ENCODE results near the gene OBSL1. TPM values are rescaled to one million over a fixed set of nuclear protein-coding genes. Genes with fewer than 3 reads are reported as not detected.
A peak's percentile ranks its signal among the peaks of the same experiment; 100 is the strongest.

The OBSL1 gene
- polyA plus RNA-seq, 1 donor, result 92.9 TPM

GRCh38 chr2:219597552-219598307 lies 26.4 kb upstream of the OBSL1 start, which contains the start of gene STK11IP:
Gene STK11IP (plus strand): TSS chr2:219597857. CDS start chr2:219598120, 263 bp downstream.
- peak; percentile 98 to 99 for DNase-seq
- peak within 1 kb of the TSS; percentile 67 for H3K4me3 ChIP-seq (ENCODE audit: low read length)
- H3K27ac ChIP-seq (ENCODE audit: low read length), result peak within 1 kb of the TSS; percentile 94
- peaks cover 13% of the 10 kb centered on the region for H3K36me3 ChIP-seq (ENCODE audit: control insufficient read depth, insufficient read depth, low read length)
- H3K4me1 ChIP-seq (ENCODE audit: control insufficient read depth, insufficient read depth, low read length), result peaks cover 14% of the 10 kb centered on the region
- no CpG with 5 or more reads among the region's 57 CpGs for WGBS (ENCODE audit: insufficient coverage, low lambda C conversion rate)
- no peaks in the 10 kb centered on the region for H3K27me3 ChIP-seq (ENCODE audit: control insufficient read depth, insufficient read depth, low read length)
- no peaks in the 10 kb centered on the region for H3K9me3 ChIP-seq (ENCODE audit: control insufficient read depth, low read depth, low read length)

- DNase-seq, result no peak
- Histone ChIP-seq H3K4me3 (ENCODE audit: low read length) (peak overlapping the region; percentile 67), H3K36me3 (ENCODE audit: control insufficient read depth, insufficient read depth, low read length) (peaks cover 6% of the 10 kb centered on the region), H3K4me1 (ENCODE audit: control insufficient read depth, insufficient read depth, low read length) (peaks cover 14% of the 10 kb centered on the region), H3K27me3 (ENCODE audit: control insufficient read depth, insufficient read depth, low read length) (no peaks in the 10 kb centered on the region), H3K9me3 (ENCODE audit: control insufficient read depth, low read depth, low read length) (no peaks in the 10 kb centered on the region), H3K27ac (ENCODE audit: low read length) (peak overlapping the region; percentile 94)
- WGBS (ENCODE audit: insufficient coverage, low lambda C conversion rate), result 17% methylated on average over 6 of the region's 19 CpGs
Observed at GRCh38 chr2:219596954-219597551, 25.7 kb upstream of the OBSL1 start.

GRCh38 chr2:219595256-219595655 lies 23.9 kb upstream of the OBSL1 start:
- Histone ChIP-seq H3K4me1 (ENCODE audit: control insufficient read depth, insufficient read depth, low read length) (peaks cover 14% of the 10 kb centered on the region), H3K9me3 (ENCODE audit: control insufficient read depth, low read depth, low read length) (no peaks in the 10 kb centered on the region), H3K27ac (ENCODE audit: low read length) (peak overlapping the region; percentile 67), H3K4me3 (ENCODE audit: low read length) (no peak overlapping the region), H3K36me3 (ENCODE audit: control insufficient read depth, insufficient read depth, low read length) (no peaks in the 10 kb centered on the region), H3K27me3 (ENCODE audit: control insufficient read depth, insufficient read depth, low read length) (no peaks in the 10 kb centered on the region)
- DNase-seq, result peak; percentile 26 to 67
- WGBS (ENCODE audit: insufficient coverage, low lambda C conversion rate), result 0% methylated on average over 1 of the region's 3 CpGs

GRCh38 chr2:219593154-219593553 lies 21.8 kb upstream of the OBSL1 start:
- Histone ChIP-seq H3K27ac (ENCODE audit: low read length) (no peak overlapping the region), H3K4me1 (ENCODE audit: control insufficient read depth, insufficient read depth, low read length) (peaks cover 14% of the 10 kb centered on the region), H3K27me3 (ENCODE audit: control insufficient read depth, insufficient read depth, low read length) (no peaks in the 10 kb centered on the region), H3K36me3 (ENCODE audit: control insufficient read depth, insufficient read depth, low read length) (no peaks in the 10 kb centered on the region), H3K4me3 (ENCODE audit: low read length) (no peak overlapping the region), H3K9me3 (ENCODE audit: control insufficient read depth, low read depth, low read length) (no peaks in the 10 kb centered on the region)
- no CpG with 5 or more reads among the region's 2 CpGs for WGBS (ENCODE audit: insufficient coverage, low lambda C conversion rate)
- DNase-seq, result no peak

GRCh38 chr2:219592736-219593135 lies 21.4 kb upstream of the OBSL1 start:
- H3K36me3 ChIP-seq (ENCODE audit: control insufficient read depth, insufficient read depth, low read length), result no peaks in the 10 kb centered on the region
- DNase-seq, result no peak
- WGBS (ENCODE audit: insufficient coverage, low lambda C conversion rate), result 77% methylated on average over 3 of the region's 6 CpGs

GRCh38 chr2:219591091-219591490 lies 19.8 kb upstream of the OBSL1 start:
- no peak for DNase-seq
- no CpG with 5 or more reads among the region's 4 CpGs for WGBS (ENCODE audit: insufficient coverage, low lambda C conversion rate)
- Histone ChIP-seq H3K27ac (ENCODE audit: low read length) (no peak overlapping the region), H3K36me3 (ENCODE audit: control insufficient read depth, insufficient read depth, low read length) (no peaks in the 10 kb centered on the region), H3K27me3 (ENCODE audit: control insufficient read depth, insufficient read depth, low read length) (no peaks in the 10 kb centered on the region), H3K9me3 (ENCODE audit: control insufficient read depth, low read depth, low read length) (no peaks in the 10 kb centered on the region), H3K4me1 (ENCODE audit: control insufficient read depth, insufficient read depth, low read length) (peaks cover 8% of the 10 kb centered on the region), H3K4me3 (ENCODE audit: low read length) (no peak overlapping the region)

More at GRCh38 chr2:219592736-219593135, 21.4 kb upstream of the OBSL1 start:
- H3K4me3 ChIP-seq (ENCODE audit: low read length), result no peak overlapping the region
- H3K4me1 ChIP-seq (ENCODE audit: control insufficient read depth, insufficient read depth, low read length), result peaks cover 14% of the 10 kb centered on the region
- H3K27ac ChIP-seq (ENCODE audit: low read length), result no peak overlapping the region
- no peaks in the 10 kb centered on the region for H3K27me3 ChIP-seq (ENCODE audit: control insufficient read depth, insufficient read depth, low read length)
- no peaks in the 10 kb centered on the region for H3K9me3 ChIP-seq (ENCODE audit: control insufficient read depth, low read depth, low read length)

- Histone ChIP-seq H3K9me3 (ENCODE audit: control insufficient read depth, low read depth, low read length) (no peaks in the 10 kb centered on the region), H3K27ac (ENCODE audit: low read length) (no peak overlapping the region), H3K4me1 (ENCODE audit: control insufficient read depth, insufficient read depth, low read length) (peaks cover 8% of the 10 kb centered on the region), H3K27me3 (ENCODE audit: control insufficient read depth, insufficient read depth, low read length) (peaks cover 6% of the 10 kb centered on the region), H3K36me3 (ENCODE audit: control insufficient read depth, insufficient read depth, low read length) (no peaks in the 10 kb centered on the region), H3K4me3 (ENCODE audit: low read length) (no peak overlapping the region)
- no CpG with 5 or more reads among the region's 2 CpGs for WGBS (ENCODE audit: insufficient coverage, low lambda C conversion rate)
- DNase-seq, result no peak
Observed at GRCh38 chr2:219581346-219581745, 10.0 kb upstream of the OBSL1 start.

GRCh38 chr2:219578811-219579613 lies 7.7 kb upstream of the OBSL1 start:
- WGBS (ENCODE audit: insufficient coverage, low lambda C conversion rate), result 90% methylated on average over 5 of the region's 8 CpGs
- no peak overlapping the region for H3K4me3 ChIP-seq (ENCODE audit: low read length)
- H3K27ac ChIP-seq (ENCODE audit: low read length), result no peak overlapping the region
- no peaks in the 10 kb centered on the region for H3K36me3 ChIP-seq (ENCODE audit: control insufficient read depth, insufficient read depth, low read length)
- DNase-seq, result no peak
- peaks cover 8% of the 10 kb centered on the region for H3K4me1 ChIP-seq (ENCODE audit: control insufficient read depth, insufficient read depth, low read length)
- H3K27me3 ChIP-seq (ENCODE audit: control insufficient read depth, insufficient read depth, low read length), result peaks cover 3% of the 10 kb centered on the region
- H3K9me3 ChIP-seq (ENCODE audit: control insufficient read depth, low read depth, low read length), result no peaks in the 10 kb centered on the region

GRCh38 chr2:219576505-219577388 lies 5.4 kb upstream of the OBSL1 start:
- no peaks in the 10 kb centered on the region for H3K36me3 ChIP-seq (ENCODE audit: control insufficient read depth, insufficient read depth, low read length)
- H3K4me1 ChIP-seq (ENCODE audit: control insufficient read depth, insufficient read depth, low read length), result peaks cover 17% of the 10 kb centered on the region
- peak overlapping the region; percentile 3 for H3K27ac ChIP-seq (ENCODE audit: low read length)
- WGBS (ENCODE audit: insufficient coverage, low lambda C conversion rate), result no CpG with 5 or more reads among the region's 15 CpGs
- H3K9me3 ChIP-seq (ENCODE audit: control insufficient read depth, low read depth, low read length), result no peaks in the 10 kb centered on the region
- no peak overlapping the region for H3K4me3 ChIP-seq (ENCODE audit: low read length)
- H3K27me3 ChIP-seq (ENCODE audit: control insufficient read depth, insufficient read depth, low read length), result peaks cover 3% of the 10 kb centered on the region
- DNase-seq, result peak; percentile 68 to 85
